Gastrocnemius medialis (tissue), 4 donors: Measurements from ENCODE around the gene GALNT5. TPM values are rescaled to one million over a fixed set of nuclear protein-coding genes. Genes with fewer than 3 reads are reported as not detected.

Experiments used
- ATAC-seq, 2 donors: fragments of 150-250 bp; one replicate each; pipeline ENCODE4 v1.9.1; 2016
- DNase-seq, 2 donors: peaks; one replicate each; pipeline ENCODE4 v3.0.0-alpha.2; 2019
- H3K27ac ChIP-seq, 4 donors: fragments of 200-600 bp; sonication (generic); 1 replicate in 1 of 4; 2 replicates in 3 of 4; pipeline ENCODE4 v1.5.1; 2016 to 2018; ENCODE audit warnings: mild to moderate bottlenecking in 2 of 4, moderate library complexity in 1 of 4
- H3K27me3 ChIP-seq, 3 donors: fragments of 200-600 bp; sonication (generic) in 2 of 3; 1 replicate in 1 of 3; 2 replicates in 2 of 3; pipeline versions ENCODE4 v1.5.1 to v1.6.0; 2016 to 2019; ENCODE audit warnings: mild to moderate bottlenecking in 1 of 3, moderate library complexity in 1 of 3
- H3K36me3 ChIP-seq, 2 donors: fragments of 200-600 bp; sonication (generic) in 1 of 2; one replicate each; pipeline ENCODE4 v1.5.1; 2017 to 2018
- H3K4me1 ChIP-seq, 2 donors: fragments of 200-600 bp; sonication (generic) in 1 of 2; one replicate each; pipeline ENCODE4 v1.5.1; 2016 to 2017; ENCODE audit warnings: mild to moderate bottlenecking in 2 of 2
- H3K4me3 ChIP-seq, 4 donors: fragments of 200-600 bp; sonication (generic) in 3 of 4; 1 replicate in 1 of 4; 2 replicates in 3 of 4; pipeline ENCODE4 v1.5.1; 2016 to 2019; ENCODE audit warnings: mild to moderate bottlenecking in 2 of 4
- H3K9me3 ChIP-seq, 3 donors: fragments of 200-600 bp; sonication (generic) in 2 of 3; 1 replicate in 1 of 3; 2 replicates in 2 of 3; pipeline ENCODE4 v1.5.1; 2016 to 2019
- CTCF ChIP-seq, 5 experiments: fragments of 450-650 bp in 3 of 5; fragments of 200-600 bp in 2 of 5; sonication (generic) in 2 of 5; IDR thresholded peaks in 4 of 5; conservative IDR thresholded peaks in 1 of 5; 1 replicate in 4 of 5; 2 replicates in 1 of 5; pipeline ENCODE4 v1.5.1; 2016 to 2019; ENCODE audit warnings: antibody characterized with exemption in 5 of 5, mild to moderate bottlenecking in 3 of 5, moderate library complexity in 3 of 5
- POLR2A ChIP-seq, 2 donors: fragments of 450-650 bp; IDR thresholded peaks; one replicate each; pipeline ENCODE4 v1.6.1; 2017; ENCODE audit warnings: antibody characterized with exemption in 2 of 2, mild to moderate bottlenecking in 2 of 2, moderate library complexity in 2 of 2
- in situ Hi-C, 4 donors: fragments of 200-750 bp; cut with MboI; loops; one replicate each; pipeline versions ENCODE4 v1.15.0 to v1.8.0; 2017; ENCODE audit warnings: low sequenced_read_pairs in 4 of 4
- intact Hi-C: fragments of 100-400 bp; cut with DNase I; formaldehyde crosslinking; loops from one replicate; pipeline ENCODE4 v1.15.1; 2023; ENCODE audit warnings: low total_unique reads
- total RNA-seq, 4 donors: library from RNA; depleted of rRNA; stranded (reverse); fragments of >200 nt; gene quantifications; one replicate each; pipeline versions ENCODE4 v1.1.0 to v1.2.3, GENCODE V29; 2016

The GALNT5 gene
- total RNA-seq, 4 donors from 2014 or later = 0.07 TPM; not detected in 3

GRCh38 chr2:157281316-157281715, 23.8 kb downstream of the GALNT5 start:
- in situ Hi-C loops = no loop called here
- intact Hi-C loops = no loop called here
- H3K9me3 ChIP-seq = no peaks in the 10 kb centered on the region
- no peaks in the 10 kb centered on the region for H3K36me3 ChIP-seq
- no peaks in the 10 kb centered on the region for H3K27me3 ChIP-seq
- ATAC-seq (no peak), DNase-seq (no peak)
- no peaks in the 10 kb centered on the region for H3K4me1 ChIP-seq
- TF ChIP-seq CTCF (IDR thresholded peaks at IDR 0.05 in 4 of 5, conservative IDR thresholded peaks at IDR 0.05 in 1 of 5) (no peak), POLR2A (IDR thresholded peaks at IDR 0.05) (no peak)
- H3K4me3 ChIP-seq = no peak overlapping the region
- no peak overlapping the region for H3K27ac ChIP-seq

- H3K36me3 ChIP-seq = no peaks in the 10 kb centered on the region
- H3K4me3 ChIP-seq = no peak overlapping the region
- intact Hi-C loops = no loop called here
- ATAC-seq = no peak
- H3K9me3 ChIP-seq = no peaks in the 10 kb centered on the region
- H3K27me3 ChIP-seq = no peaks in the 10 kb centered on the region
- H3K27ac ChIP-seq = no peak overlapping the region
- no peak for DNase-seq
- in situ Hi-C loops = no loop called here
- no peaks in the 10 kb centered on the region for H3K4me1 ChIP-seq
- TF ChIP-seq CTCF (IDR thresholded peaks at IDR 0.05 in 4 of 5, conservative IDR thresholded peaks at IDR 0.05 in 1 of 5) = no peak
- no peak for TF ChIP-seq POLR2A (IDR thresholded peaks at IDR 0.05)
These were observed 26.0 kb downstream of the GALNT5 start for GRCh38 chr2:157283468-157283867.

DNA sequence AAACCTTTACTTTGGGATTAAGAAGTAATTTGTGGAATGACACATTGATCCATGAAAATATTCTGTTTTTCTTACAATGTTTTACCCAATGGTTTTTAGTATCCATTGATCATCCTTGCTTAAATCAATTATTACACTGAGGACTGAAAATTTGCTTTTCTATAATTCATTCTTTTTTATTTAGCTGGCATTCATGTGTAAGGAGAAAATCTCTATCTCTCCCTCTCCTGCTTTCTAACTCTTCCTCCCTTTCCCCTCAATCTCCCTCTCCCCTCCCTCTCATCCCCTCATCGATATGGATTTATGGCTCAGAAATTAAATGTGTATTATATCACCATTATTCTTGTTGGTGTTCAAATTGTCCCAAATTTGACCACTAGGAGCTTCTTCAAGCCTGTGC, 29.7 kb downstream of the GALNT5 start:
- intact Hi-C loops (no loop called here), in situ Hi-C loops (no loop called here)
- Histone ChIP-seq H3K4me1 (no peaks in the 10 kb centered on the region), H3K9me3 (no peaks in the 10 kb centered on the region), H3K36me3 (no peaks in the 10 kb centered on the region), H3K27me3 (no peaks in the 10 kb centered on the region), H3K27ac (no peak overlapping the region), H3K4me3 (no peak overlapping the region)
- no peak for DNase-seq
- TF ChIP-seq CTCF (IDR thresholded peaks at IDR 0.05 in 4 of 5, conservative IDR thresholded peaks at IDR 0.05 in 1 of 5) (no peak), POLR2A (IDR thresholded peaks at IDR 0.05) (no peak)
- ATAC-seq = no peak

GRCh38 chr2:157290525-157290924, 33.0 kb downstream of the GALNT5 start:
- H3K27me3 ChIP-seq = no peaks in the 10 kb centered on the region
- H3K4me1 ChIP-seq = no peaks in the 10 kb centered on the region
- no peak overlapping the region for H3K4me3 ChIP-seq
- no peaks in the 10 kb centered on the region for H3K9me3 ChIP-seq
- no peaks in the 10 kb centered on the region for H3K36me3 ChIP-seq
- ATAC-seq = no peak
- no peak overlapping the region for H3K27ac ChIP-seq
- intact Hi-C loops = no loop called here
- DNase-seq = no peak
- in situ Hi-C loops = no loop called here
- TF ChIP-seq CTCF (IDR thresholded peaks at IDR 0.05 in 4 of 5, conservative IDR thresholded peaks at IDR 0.05 in 1 of 5) = no peak
- no peak for TF ChIP-seq POLR2A (IDR thresholded peaks at IDR 0.05)

DNA sequence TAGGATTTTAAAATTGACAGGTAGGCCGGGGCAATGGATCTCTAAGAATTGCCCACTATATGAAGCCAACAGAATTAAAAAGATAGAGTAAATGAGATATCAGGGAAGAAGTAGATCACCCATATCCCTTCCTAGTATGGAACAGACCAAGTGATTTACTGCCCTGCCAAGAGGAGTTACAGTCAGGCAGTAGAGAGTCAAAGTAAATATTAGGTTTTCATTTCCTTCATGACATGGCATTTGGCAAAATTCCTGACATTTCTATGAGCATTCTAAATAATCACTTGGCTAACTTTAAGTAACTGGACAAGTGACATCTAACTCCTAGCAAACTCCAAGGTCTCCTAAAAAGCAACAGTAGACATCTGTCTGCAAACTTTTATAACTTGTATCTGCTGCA, 33.5 kb downstream of the GALNT5 start:
- DNase-seq (no peak), ATAC-seq (no peak)
- H3K36me3 ChIP-seq = no peaks in the 10 kb centered on the region
- H3K9me3 ChIP-seq = no peaks in the 10 kb centered on the region
- H3K27me3 ChIP-seq = no peaks in the 10 kb centered on the region
- H3K4me1 ChIP-seq = no peaks in the 10 kb centered on the region
- in situ Hi-C loops = no loop called here
- no peak overlapping the region for H3K27ac ChIP-seq
- no peak overlapping the region for H3K4me3 ChIP-seq
- intact Hi-C loops = no loop called here
- no peak for TF ChIP-seq POLR2A (IDR thresholded peaks at IDR 0.05)
- no peak for TF ChIP-seq CTCF (IDR thresholded peaks at IDR 0.05 in 4 of 5, conservative IDR thresholded peaks at IDR 0.05 in 1 of 5)
